Upper lobe of right lung (tissue), 1 donor: ENCODE results near the gene SLC22A31. TPM values are rescaled to one million over a fixed set of nuclear protein-coding genes. Genes with fewer than 3 reads are reported as not detected.

Experiments
- ATAC-seq: fragments of 200-7000 bp; cut with Tn5 transposase; one replicate; pipeline ENCODE4 v1.9.1; 2020; ENCODE audit warnings: mild to moderate bottlenecking, moderate library complexity
- DNase-seq: peaks from one replicate; pipeline ENCODE4 v3.0.0-alpha.2; 2020
- H3K27ac ChIP-seq: fragments of 200-600 bp; one replicate; pipeline ENCODE4 v1.8.0; 2022
- H3K27me3 ChIP-seq: fragments of 200-600 bp; one replicate; pipeline ENCODE4 v1.8.0; 2022; ENCODE audit warnings: mild to moderate bottlenecking
- H3K36me3 ChIP-seq: fragments of 200-600 bp; one replicate; pipeline ENCODE4 v1.8.0; 2022
- H3K4me1 ChIP-seq: fragments of 200-600 bp; one replicate; pipeline ENCODE4 v1.8.0; 2022
- H3K4me3 ChIP-seq: fragments of 200-600 bp; one replicate; pipeline ENCODE4 v1.8.0; 2022; ENCODE audit warnings: mild to moderate bottlenecking
- H3K9me3 ChIP-seq: fragments of 200-600 bp; one replicate; pipeline ENCODE4 v1.8.0; 2022
- intact Hi-C: fragments of 100-400 bp; cut with DNase I; formaldehyde crosslinking; loops from one replicate; pipeline ENCODE4 v1.11.0; 2022
- total RNA-seq: library from RNA; stranded (reverse); fragmentation: NEBNext Ultra II Directional; extraction: Animal tissue kit (Norgen Biotek cat#: 25700); gene quantifications from one replicate; pipeline ENCODE4 v1.2.1, GENCODE V29; 2021
- TF ChIP-seq, protein P1 (sequence below): fragments of 200-600 bp; IDR thresholded peaks from one replicate; pipeline ENCODE4 v1.8.0; 2022; ENCODE audit warnings: antibody characterized with exemption
- donor health status: DM: no; HTN: yes; CAD: no; lungs with severe emphysema.

Gene SLC22A31
- total RNA-seq, 1 donor from 2014 or later, result 136 TPM

GRCh38 chr16:89172171-89172527 is 28.2 kb downstream of the SLC22A31 start:
- Histone ChIP-seq H3K4me3 (no peak overlapping the region), H3K4me1 (peaks cover 15% of the 10 kb centered on the region), H3K9me3 (no peaks in the 10 kb centered on the region), H3K36me3 (no peaks in the 10 kb centered on the region), H3K27me3 (peaks cover 17% of the 10 kb centered on the region), H3K27ac (no peak overlapping the region)
- intact Hi-C loops, result no loop called here
- no peak for ATAC-seq
- TF ChIP-seq, protein P1, sequence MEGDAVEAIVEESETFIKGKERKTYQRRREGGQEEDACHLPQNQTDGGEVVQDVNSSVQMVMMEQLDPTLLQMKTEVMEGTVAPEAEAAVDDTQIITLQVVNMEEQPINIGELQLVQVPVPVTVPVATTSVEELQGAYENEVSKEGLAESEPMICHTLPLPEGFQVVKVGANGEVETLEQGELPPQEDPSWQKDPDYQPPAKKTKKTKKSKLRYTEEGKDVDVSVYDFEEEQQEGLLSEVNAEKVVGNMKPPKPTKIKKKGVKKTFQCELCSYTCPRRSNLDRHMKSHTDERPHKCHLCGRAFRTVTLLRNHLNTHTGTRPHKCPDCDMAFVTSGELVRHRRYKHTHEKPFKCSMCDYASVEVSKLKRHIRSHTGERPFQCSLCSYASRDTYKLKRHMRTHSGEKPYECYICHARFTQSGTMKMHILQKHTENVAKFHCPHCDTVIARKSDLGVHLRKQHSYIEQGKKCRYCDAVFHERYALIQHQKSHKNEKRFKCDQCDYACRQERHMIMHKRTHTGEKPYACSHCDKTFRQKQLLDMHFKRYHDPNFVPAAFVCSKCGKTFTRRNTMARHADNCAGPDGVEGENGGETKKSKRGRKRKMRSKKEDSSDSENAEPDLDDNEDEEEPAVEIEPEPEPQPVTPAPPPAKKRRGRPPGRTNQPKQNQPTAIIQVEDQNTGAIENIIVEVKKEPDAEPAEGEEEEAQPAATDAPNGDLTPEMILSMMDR, result no peak
- DNase-seq, result no peak

GRCh38 chr16:89171216-89172170 is 28.8 kb downstream of the SLC22A31 start, which contains the start of gene CDH15:
CDH15 (plus strand) TSS chr16:89171748; CDS start chr16:89171832, 84 bp downstream.
- DNase-seq, result peak; percentile 98
- Histone ChIP-seq H3K27ac (no peak within 1 kb of the TSS), H3K27me3 (peaks cover 15% of the 10 kb centered on the region), H3K4me3 (peak within 1 kb of the TSS; percentile 33), H3K36me3 (no peaks in the 10 kb centered on the region), H3K4me1 (peaks cover 15% of the 10 kb centered on the region), H3K9me3 (no peaks in the 10 kb centered on the region)
- TF ChIP-seq, protein P1, result no peak
- intact Hi-C loops, result no loop called here
- peak; percentile 93 for ATAC-seq

DNA sequence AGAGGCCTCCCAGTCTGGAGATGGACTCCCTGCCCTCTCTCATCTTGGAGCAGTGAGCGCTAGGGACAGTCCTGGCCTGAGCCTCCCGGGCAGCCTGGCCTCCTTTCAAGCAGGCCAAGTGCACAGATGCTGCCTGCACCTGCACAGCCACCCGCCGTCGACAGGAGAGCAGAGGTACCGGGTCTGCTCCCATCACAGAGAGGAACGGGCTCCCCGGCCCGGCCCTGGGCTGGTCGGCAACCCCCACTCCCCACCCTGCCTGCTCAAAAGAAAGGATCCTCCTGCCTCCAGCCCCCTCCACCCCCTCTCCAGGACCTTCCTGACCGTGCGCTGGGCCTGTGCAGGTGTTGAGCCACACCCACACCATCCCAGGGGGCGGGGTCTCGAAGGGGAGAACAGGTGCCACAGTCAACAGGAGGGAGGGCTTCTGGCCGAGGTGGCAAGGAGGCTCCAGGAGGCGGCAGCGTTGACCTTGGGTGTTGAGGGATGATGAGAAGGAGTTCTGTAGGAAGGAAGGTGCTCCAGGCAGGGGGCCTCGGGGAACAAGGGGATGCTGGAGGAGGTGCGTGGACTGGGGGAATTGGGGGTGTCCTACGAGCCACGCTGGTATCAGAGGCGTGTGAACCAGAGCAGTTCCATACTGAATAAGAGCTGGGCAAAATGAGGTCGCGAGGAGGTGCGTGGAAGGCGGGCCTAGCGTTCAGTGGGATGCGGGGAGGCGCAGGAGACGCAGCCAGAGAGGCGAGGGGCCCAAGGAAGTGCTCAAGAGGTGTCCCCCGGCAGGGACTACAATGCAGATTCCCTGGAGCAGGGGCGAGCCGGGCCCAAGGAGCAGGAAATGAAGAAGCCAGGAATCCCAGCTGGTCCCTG is 29.8 kb downstream of the SLC22A31 start:
- ATAC-seq (peak; percentile 3), DNase-seq (peak; percentile 86)
- intact Hi-C loops, result no loop called here
- TF ChIP-seq, protein P1, result no peak
- Histone ChIP-seq H3K4me3 (peak overlapping the region; percentile 33), H3K27me3 (peaks cover 15% of the 10 kb centered on the region), H3K36me3 (no peaks in the 10 kb centered on the region), H3K4me1 (peaks cover 15% of the 10 kb centered on the region), H3K27ac (no peak overlapping the region), H3K9me3 (no peaks in the 10 kb centered on the region)

DNA sequence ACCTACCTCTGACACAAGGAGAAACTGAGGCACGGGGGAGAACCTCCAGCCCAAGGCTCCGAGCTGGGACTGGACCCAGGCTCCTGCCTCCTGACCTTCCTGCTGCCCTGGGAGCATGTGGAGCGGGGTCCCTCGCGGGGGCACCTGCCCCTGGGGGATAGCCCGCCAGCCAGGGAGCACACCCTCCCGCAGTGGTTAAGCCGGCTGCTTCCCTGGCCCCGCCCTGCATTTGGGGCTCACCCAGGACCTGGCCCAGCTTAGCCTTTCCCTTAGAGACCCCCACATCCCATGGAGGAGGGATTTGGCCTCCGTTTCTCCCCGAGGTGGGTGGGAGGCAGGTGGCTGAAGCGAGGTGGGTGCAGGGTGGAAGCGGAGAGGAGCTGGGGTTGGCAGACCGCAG is 30.6 kb downstream of the SLC22A31 start:
- H3K36me3 ChIP-seq, result no peaks in the 10 kb centered on the region
- H3K27ac ChIP-seq, result no peak overlapping the region
- no peak overlapping the region for H3K4me3 ChIP-seq
- TF ChIP-seq, protein P1, result no peak
- no peaks in the 10 kb centered on the region for H3K9me3 ChIP-seq
- H3K4me1 ChIP-seq, result peaks cover 15% of the 10 kb centered on the region
- no peak for DNase-seq
- H3K27me3 ChIP-seq, result peaks cover 15% of the 10 kb centered on the region
- ATAC-seq, result no peak
- intact Hi-C loops, result no loop called here

DNA sequence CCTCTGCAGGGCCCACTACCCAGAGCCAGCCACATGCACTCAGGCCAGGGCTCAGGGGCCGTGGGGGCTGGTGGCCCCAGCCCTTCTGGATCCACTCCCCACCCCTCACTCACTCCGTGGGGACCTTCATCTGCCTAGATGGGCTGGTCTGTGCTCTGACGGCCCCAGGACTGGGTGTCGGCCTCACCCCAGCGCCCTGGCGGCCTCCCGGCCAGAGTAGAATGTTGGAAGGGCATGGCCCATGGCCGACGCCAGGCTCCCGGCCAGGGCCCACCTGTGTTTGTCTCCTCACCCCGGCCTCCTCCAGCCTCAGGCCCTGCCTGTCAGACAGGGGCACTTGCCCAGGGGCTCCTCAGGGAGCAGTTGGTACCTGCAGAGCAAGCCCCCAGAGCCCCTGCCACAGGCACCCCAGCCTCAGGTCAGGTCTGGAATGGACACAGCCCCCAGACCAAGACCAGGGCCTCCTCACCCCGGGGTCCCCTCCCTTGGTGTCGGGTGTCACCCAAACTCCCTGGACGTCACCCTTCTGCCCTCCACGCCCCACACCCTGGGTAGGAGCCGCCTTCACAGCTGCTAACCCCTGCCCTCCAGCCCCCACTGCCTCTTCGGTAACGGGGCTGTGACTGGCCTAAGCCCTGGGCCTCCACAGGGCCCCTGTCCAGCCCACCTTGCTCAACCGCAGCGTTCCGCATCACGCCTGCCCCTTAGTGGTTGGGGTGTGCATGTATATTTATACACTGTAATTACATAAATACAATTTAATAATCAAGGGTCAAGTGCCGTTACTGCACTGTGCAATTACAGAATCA is 31.8 kb downstream of the SLC22A31 start:
- no peak for ATAC-seq
- DNase-seq, result no peak
- Histone ChIP-seq H3K9me3 (no peaks in the 10 kb centered on the region), H3K27ac (no peak overlapping the region), H3K27me3 (peaks cover 15% of the 10 kb centered on the region), H3K4me1 (peaks cover 15% of the 10 kb centered on the region), H3K4me3 (no peak overlapping the region), H3K36me3 (no peaks in the 10 kb centered on the region)
- intact Hi-C loops, result no loop called here
- TF ChIP-seq, protein P1, result no peak
